SK-N-MC (cell line): ENCODE data around the gene POLD2.

Experiments
- EZH2 ChIP-seq: fragments of 200-600 bp; sonication (generic); IDR thresholded peaks from one replicate; pipeline ENCODE4 v1.6.1; 2017; ENCODE audit warnings: antibody characterized with exemption
- POLR2AphosphoS5 ChIP-seq: IDR thresholded peaks from 2 replicates; pipeline ENCODE4 v1.6.1; 2012; ENCODE audit warnings: mild to moderate bottlenecking, low read depth, low read length, borderline replicate concordance

GRCh38 chr7:44152971-44153947 is 29.9 kb upstream of the POLD2 start:
- TF ChIP-seq POLR2AphosphoS5 (no peak), EZH2 (no peak)
